ACC112 (cell line): Measurements from ENCODE around the gene NFE2L2.
"Not testable (repeated sequence)": the region's sequence is repeated elsewhere in the genome, so short reads cannot be mapped to it uniquely, and the experiment has no call there.

Source experiments
- H2AFZ ChIP-seq: fragments of 200-600 bp; sonication (generic); one replicate; pipeline ENCODE4 v1.6.0; 2017; ENCODE audit warnings: antibody characterized with exemption, low read length; ENCODE audit not compliant: unreplicated experiment
- H3K27ac ChIP-seq: fragments of 200-600 bp; sonication (generic); 2 replicates; pipeline ENCODE4 v1.5.1; 2014; ENCODE audit warnings: low read depth, mild to moderate bottlenecking, antibody characterized with exemption, low read length, moderate library complexity
- H3K27me3 ChIP-seq: fragments of 200-600 bp; sonication (generic); 2 replicates; pipeline ENCODE4 v1.6.1; 2014; ENCODE audit warnings: mild to moderate bottlenecking, antibody characterized with exemption, low read length, moderate library complexity, mixed read lengths; ENCODE audit not compliant: insufficient read depth
- H3K36me3 ChIP-seq: fragments of 200-600 bp; sonication (generic); 2 replicates; pipeline ENCODE4 v1.6.1; 2016; ENCODE audit warnings: mild to moderate bottlenecking, antibody characterized with exemption, low read length, moderate library complexity, mixed read lengths; ENCODE audit not compliant: insufficient read depth
- H3K4me1 ChIP-seq: fragments of 200-600 bp; sonication (generic); one replicate; pipeline ENCODE4 v1.6.1; 2016; ENCODE audit warnings: low read length, mixed read lengths; ENCODE audit not compliant: insufficient read depth, unreplicated experiment, control insufficient read depth
- H3K4me3 ChIP-seq: fragments of 200-600 bp; sonication (generic); 2 replicates; pipeline ENCODE4 v1.5.1; 2014; ENCODE audit warnings: mild to moderate bottlenecking, low read depth, low read length
- H3K79me2 ChIP-seq: fragments of 200-600 bp; sonication (generic); one replicate; pipeline ENCODE4 v1.6.0; 2016; ENCODE audit warnings: low read length; ENCODE audit not compliant: control insufficient read depth, unreplicated experiment, insufficient read depth

The NFE2L2 gene

GRCh38 chr2:177246523-177247030 is 17.9 kb downstream of the NFE2L2 start:
- Histone ChIP-seq H3K4me1 (peaks cover 50% of the 10 kb centered on the region), H3K27ac (peak overlapping the region; percentile 99)
- H3K36me3 ChIP-seq = not testable (repeated sequence)

DNA sequence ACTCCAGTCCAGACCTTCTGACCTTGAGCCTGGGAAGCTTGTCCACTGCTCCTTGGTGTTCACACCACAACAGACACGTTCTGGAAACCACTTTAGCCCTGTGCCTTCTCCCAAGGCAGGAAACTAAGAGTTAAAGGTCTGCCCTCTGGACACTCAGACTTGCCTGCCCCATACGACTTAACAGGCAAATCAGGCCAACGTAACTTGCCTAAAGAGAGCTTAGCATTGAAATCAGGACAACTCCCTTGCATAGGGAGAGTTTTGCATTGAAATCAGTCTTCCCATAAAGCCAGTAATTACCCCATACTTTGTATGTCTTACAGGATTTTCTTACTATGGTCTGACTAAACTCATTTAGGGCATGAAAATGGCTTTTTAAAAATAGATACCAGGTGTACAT is 18.5 kb downstream of the NFE2L2 start:
- peak overlapping the region; percentile 99 for H3K27ac ChIP-seq
- peaks cover 51% of the 10 kb centered on the region for H3K4me1 ChIP-seq
- H3K4me3 ChIP-seq = no peak overlapping the region

More at GRCh38 chr2:177246523-177247030, 17.9 kb downstream of the NFE2L2 start:
- H2AFZ ChIP-seq, H3K4me3 ChIP-seq, H3K27me3 ChIP-seq: not testable (repeated sequence)
- H3K79me2 ChIP-seq = peaks cover 93% of the 10 kb centered on the region

DNA sequence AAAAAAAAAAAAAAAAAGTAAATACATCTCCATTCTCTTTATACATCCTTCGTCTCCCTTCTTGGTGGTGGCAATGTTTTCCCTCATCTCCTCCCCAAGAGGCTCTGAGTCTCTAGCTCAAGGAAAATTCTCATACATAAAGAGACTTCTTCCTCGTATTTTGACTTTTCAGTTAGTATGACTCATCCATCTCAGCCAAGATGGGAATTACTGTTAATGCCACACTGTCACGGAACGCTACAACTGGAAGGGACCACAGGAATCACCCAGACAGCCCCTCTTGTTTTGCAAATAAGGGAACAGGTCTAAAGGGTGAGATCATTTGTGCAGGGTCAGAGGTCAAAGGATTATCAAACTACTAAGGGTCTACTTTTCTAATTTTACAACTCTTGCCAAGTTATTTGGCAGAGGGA is 19.5 kb downstream of the NFE2L2 start:
- Histone ChIP-seq H3K79me2 (peaks cover 93% of the 10 kb centered on the region), H3K27me3 (no peaks in the 10 kb centered on the region), H2AFZ (no peak overlapping the region), H3K4me1 (peaks cover 55% of the 10 kb centered on the region), H3K4me3 (no peak overlapping the region), H3K27ac (peak overlapping the region; percentile 99), H3K36me3 (peaks cover 2% of the 10 kb centered on the region; the same call in 1 of the 2 replicates)

More for the DNA sequence above, 18.5 kb downstream of the NFE2L2 start:
- Histone ChIP-seq H2AFZ (no peak overlapping the region), H3K36me3 (peaks cover 4% of the 10 kb centered on the region; the same call in 1 of the 2 replicates), H3K79me2 (peaks cover 93% of the 10 kb centered on the region), H3K27me3 (no peaks in the 10 kb centered on the region)

DNA sequence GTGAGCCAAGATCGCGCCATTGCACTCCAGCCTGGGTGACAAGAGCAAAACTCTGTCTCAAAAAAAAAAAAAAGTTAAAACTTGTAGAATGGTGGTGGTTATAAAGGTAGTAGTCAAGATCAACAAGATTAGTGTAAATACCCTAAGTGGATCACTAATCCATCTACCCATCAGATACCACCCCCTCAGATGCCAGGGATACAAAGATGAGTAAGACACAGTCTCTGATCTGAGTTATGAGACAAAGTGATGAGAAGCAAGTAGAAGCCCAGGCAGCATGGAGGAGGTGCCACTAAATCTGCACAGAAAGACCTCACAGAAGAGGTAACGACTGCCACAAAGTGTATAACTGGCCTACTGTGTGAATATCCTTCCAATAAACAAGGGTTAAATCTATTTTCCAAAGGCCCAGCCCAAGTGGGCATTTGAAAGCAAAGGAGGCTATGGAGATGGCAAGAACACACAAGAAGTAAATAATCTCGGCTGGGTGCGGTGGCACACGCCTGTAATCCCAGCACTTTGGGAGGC is 20.2 kb downstream of the NFE2L2 start:
- Histone ChIP-seq H3K4me3 (no peak overlapping the region), H3K4me1 (peaks cover 62% of the 10 kb centered on the region), H3K36me3 (no peaks in the 10 kb centered on the region), H3K27me3 (no peaks in the 10 kb centered on the region), H3K79me2 (peaks cover 93% of the 10 kb centered on the region), H2AFZ (no peak overlapping the region), H3K27ac (peak overlapping the region; percentile 99)

- peak overlapping the region; percentile 65; the same call in 1 of the 2 replicates for H3K4me3 ChIP-seq
- no peak overlapping the region for H2AFZ ChIP-seq
- H3K36me3 ChIP-seq = no peaks in the 10 kb centered on the region
- peak overlapping the region; percentile 99 for H3K27ac ChIP-seq
- no peaks in the 10 kb centered on the region for H3K27me3 ChIP-seq
- H3K4me1 ChIP-seq = peaks cover 69% of the 10 kb centered on the region
- H3K79me2 ChIP-seq = peaks cover 93% of the 10 kb centered on the region
Observed at GRCh38 chr2:177243476-177243875, 21.1 kb downstream of the NFE2L2 start.

- Histone ChIP-seq H3K4me3 (peak overlapping the region; percentile 65), H2AFZ (no peak overlapping the region), H3K36me3 (no peaks in the 10 kb centered on the region), H3K79me2 (peaks cover 93% of the 10 kb centered on the region), H3K4me1 (peaks cover 72% of the 10 kb centered on the region), H3K27me3 (no peaks in the 10 kb centered on the region), H3K27ac (peak overlapping the region; percentile 99)
Observed at GRCh38 chr2:177243073-177243472, 21.5 kb downstream of the NFE2L2 start.

DNA sequence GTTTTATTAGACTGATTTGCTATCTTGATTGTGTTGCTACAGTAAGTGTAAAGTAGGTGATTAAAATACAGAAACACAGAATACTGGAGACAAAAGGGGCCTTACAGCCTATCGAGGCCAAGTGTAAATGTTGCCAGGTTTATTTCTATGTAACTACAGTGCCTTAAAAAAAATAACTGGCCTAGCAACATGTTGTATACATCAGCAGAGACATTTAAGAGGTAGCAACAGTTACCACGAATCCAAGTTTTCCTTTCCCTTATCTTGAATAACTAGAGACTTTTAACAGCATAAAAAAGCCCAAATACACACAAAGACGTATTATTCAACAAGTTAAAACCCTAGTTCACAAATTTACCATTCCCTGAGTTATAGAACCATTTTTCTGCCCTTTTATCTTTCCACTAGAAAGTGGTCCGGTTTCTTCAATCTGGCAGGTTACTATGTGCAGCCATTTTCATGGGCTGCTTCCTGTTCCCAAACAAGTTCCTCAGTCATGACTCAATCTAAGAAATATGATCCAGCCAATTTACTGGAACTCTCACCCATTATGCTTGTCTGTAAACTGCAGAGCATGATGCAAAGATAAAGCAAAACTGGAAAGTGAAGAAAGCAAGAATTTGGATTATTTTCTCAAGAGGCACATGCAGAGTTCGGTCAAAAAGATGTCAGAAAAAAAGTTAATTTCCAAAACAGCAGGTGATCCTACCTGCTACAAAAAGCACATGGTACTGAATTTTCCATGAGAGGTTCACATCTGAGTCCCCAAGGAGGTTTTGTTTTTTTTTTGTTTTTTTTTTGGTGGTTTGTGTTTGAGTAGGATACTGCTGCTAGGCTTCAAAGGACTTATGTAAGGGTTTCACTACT is 22.2 kb downstream of the NFE2L2 start:
- Histone ChIP-seq H3K27me3 (no peaks in the 10 kb centered on the region), H3K27ac (peak overlapping the region; percentile 99), H3K79me2 (peaks cover 93% of the 10 kb centered on the region), H3K36me3 (no peaks in the 10 kb centered on the region), H3K4me3 (peak overlapping the region; percentile 65), H3K4me1 (peaks cover 72% of the 10 kb centered on the region), H2AFZ (no peak overlapping the region)

DNA sequence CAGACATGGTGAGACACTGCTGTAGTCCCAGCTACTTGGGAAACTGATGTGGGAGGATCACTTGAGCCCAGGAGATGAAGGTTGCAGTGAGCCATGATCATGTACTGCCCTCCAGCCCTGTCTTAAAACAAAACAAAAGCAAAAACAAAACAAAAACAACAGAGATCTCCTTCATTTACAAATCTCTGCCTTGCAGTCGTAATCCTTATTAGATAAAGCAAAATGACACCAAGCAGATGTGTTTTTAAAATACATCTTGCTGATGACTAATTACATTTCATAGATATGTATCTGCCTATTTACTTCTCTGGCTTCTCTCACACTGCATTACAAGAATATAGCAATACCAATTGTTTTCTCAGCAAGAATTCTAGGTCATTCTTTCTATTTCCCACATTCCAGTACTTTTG is 22.8 kb downstream of the NFE2L2 start:
- Histone ChIP-seq H3K36me3 (no peaks in the 10 kb centered on the region), H3K27ac (peak overlapping the region; percentile 99), H2AFZ (no peak overlapping the region), H3K4me3 (peak overlapping the region; percentile 65), H3K4me1 (peaks cover 75% of the 10 kb centered on the region), H3K27me3 (no peaks in the 10 kb centered on the region), H3K79me2 (peaks cover 93% of the 10 kb centered on the region)

DNA sequence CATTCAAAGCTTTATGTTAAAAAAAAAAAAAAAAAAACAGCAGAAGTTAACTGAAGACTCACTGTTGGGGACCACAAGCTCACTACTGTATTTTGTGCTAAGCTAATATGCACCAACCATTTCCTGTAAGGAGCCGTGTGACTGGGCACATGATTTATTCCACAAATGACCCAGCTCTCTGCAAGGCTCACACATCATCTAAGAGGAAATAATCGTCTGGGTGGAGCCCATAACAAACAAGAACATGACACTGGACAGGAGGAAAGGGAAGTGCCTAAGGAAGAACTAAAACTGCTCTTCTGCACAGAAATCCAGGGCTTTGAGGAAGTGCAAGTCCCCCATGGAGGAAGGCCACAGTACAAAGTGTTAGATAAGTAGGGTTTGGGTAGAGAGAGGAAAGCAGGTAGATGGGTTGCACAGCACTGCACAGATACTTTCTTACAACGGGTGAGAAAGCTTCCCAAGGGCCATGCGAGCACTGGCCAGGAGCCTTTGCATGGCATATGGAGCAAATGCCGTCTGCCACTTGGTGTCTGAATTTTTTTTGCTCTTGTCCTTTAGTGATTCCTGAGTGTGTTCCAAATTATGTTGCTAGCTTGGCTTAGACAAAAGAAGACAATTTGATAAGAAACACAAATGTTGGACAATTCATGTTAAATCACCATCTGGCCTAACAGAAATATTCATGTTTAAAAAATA is 24.4 kb downstream of the NFE2L2 start:
- Histone ChIP-seq H3K27ac (peak overlapping the region; percentile 99), H3K4me3 (peak overlapping the region; percentile 65), H3K4me1 (peaks cover 64% of the 10 kb centered on the region), H3K27me3 (no peaks in the 10 kb centered on the region), H2AFZ (no peak overlapping the region), H3K79me2 (peaks cover 96% of the 10 kb centered on the region), H3K36me3 (no peaks in the 10 kb centered on the region)

GRCh38 chr2:177239053-177239452 is 25.5 kb downstream of the NFE2L2 start:
- Histone ChIP-seq H3K4me3 (no peak overlapping the region), H3K36me3 (peaks cover 7% of the 10 kb centered on the region; the same call in 1 of the 2 replicates), H3K27me3 (no peaks in the 10 kb centered on the region), H2AFZ (no peak overlapping the region), H3K79me2 (peaks cover 97% of the 10 kb centered on the region), H3K4me1 (peaks cover 57% of the 10 kb centered on the region), H3K27ac (peak overlapping the region; percentile 99; the same call in 1 of the 2 replicates)
